ENCODE results near the gene MEX3A. TPM values are rescaled to one million over a fixed set of nuclear protein-coding genes. Genes with fewer than 3 reads are reported as not detected.
"Not testable (repeated sequence)": the region's sequence is repeated elsewhere in the genome, so short reads cannot be mapped to it uniquely, and the experiment has no call there.

MEX3A gene
- polyA plus RNA-seq, 4 donors, result 42.9 to 50.2 (median 46.4) TPM

DNA sequence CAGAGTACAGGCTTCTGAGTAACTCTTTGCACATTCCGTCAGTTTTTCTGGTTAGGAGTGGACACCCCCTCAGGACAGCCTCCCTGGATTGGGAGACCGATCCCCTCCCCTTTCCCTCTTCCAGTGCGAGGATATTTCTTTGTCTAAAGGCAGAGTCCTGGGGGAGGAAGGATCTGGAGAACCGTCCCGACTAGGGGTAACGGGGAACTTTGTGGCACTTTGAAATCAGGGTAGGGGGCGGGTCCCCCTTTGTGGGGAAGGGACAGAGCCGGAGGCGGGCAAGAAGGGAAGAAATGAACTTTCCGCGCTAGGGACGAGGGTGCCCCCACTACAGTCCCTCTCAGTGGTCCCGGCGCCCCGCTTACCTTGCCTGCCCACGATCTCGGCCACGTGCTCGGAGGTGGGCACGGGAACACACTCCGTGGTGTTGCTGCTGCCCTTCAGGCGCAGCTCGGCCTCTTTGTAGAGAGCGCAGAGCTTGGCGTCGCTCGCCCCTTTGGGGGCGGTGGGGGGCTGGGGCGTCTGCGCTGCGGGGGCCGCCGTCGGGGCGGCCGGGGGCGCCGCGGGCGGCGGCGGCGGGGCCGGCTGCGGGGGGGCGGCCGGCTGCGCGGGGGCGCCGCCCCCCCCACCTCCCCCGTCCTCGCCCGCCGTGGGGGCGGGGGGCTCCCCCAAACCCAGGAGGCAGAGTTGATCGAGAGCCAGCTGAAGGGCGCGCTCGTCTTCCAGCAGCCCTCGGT lies 917 bp downstream of the MEX3A start:
- DNase-seq (ENCODE audit: low read depth in 4 of 4, low spot score in 3 of 4), result no peak

DNA sequence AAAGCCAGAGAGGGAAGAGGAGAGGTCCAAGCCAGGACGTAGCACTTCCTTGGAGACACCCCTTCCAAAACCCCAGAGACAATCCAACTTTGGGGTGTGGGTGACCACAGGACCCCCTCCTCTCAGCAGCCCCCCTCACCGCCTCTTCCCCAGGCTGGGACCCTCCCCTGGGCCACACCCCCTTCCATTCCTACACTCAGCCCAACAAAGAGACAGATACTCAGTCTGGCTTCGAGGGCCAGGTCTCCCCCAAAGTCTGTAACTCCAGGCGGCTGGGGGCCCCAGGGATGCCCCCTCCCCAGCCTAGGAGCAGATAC lies 1.4 kb downstream of the MEX3A start:
- no peak for DNase-seq (ENCODE audit: low read depth in 4 of 4, low spot score in 3 of 4)

DNA sequence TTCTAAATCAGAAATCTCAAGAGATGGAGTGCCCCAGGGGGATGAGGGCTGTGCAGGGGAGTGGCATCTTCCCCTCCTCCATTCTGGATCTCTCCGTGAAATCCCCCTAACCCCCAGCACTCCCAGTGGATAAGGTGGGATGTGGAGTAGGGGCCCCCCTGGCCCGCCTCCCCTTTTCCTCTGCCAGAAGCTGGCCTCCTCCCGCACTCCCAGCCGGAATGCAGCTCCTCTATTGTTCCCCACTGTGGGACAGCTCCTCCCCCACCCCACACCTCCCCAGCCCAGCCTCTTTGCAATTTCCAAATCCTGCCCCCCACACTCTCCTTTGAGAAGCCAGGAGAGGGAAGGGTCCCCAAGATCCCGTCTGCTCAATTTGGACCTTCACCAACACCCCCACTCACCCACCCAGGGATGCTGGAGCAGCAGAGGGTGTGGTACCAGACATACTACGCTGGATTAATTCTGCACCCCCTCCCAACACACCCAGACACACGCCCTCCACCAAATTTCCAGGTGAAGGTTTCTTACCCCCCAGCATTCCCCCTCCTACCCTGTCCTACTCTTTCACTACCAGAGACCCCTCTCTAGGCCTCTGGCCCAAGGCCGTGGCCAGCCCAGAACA lies 1.9 kb downstream of the MEX3A start:
- DNase-seq (ENCODE audit: low read depth in 4 of 4, low spot score in 3 of 4), result no peak

DNA sequence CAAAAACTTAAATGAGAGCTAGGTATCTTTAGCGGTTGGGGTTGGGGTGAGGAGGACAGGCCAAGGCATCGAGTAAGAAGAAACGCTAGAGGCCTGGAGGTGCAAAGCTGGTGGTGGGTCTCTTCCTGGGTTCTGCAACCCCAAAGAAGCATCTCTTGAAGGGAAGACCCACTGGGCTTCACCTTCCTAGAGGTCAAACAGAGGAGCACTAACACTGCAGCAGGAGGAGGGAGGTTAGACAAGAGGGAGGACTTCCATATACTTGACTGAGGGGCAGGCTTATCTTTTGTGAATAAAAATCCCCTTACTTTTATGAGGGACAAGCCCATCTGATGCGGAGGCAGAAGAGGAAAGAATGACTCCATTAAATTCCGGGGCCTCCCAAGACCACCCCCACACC lies 2.5 kb downstream of the MEX3A start:
- no peak for DNase-seq (ENCODE audit: low read depth in 4 of 4, low spot score in 3 of 4)

DNA sequence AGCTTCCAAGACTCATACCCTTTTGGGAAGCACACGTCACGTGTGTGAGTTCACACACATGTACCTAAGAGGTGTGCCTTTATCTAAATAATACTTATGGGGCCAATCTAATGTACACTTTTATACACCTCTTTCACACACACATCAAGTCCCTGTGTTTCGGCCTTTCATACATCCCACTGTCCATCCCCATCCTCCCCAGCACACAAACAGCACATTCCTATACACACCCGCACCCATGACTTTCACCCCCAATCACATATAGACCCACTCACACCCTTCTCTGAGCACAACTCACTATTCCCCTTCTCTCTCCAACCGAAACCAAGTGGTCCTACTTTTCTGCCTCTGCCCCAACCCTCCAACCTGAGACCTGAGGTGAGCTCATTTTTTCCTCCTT lies 3.5 kb downstream of the MEX3A start:
- no peak for DNase-seq (ENCODE audit: low read depth in 4 of 4, low spot score in 3 of 4)

DNA sequence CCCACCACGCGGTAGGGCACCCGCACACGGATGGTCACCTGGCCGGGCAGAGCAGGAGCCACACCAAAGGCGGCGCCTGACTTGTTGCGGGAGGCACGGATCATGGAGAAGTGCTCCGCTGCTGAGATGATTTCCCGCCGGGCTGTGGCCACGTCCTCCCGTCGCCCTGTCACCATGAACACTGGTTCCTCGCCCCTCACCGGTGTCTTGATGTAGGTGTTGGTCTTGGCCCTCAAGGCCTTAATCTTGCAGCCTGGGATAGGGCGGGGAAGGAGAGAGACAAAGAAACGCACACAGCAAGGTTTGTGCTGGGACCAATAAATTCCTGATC lies 4.9 kb downstream of the MEX3A start:
- DNase-seq (ENCODE audit: low read depth in 4 of 4, low spot score in 3 of 4), result no peak

DNA sequence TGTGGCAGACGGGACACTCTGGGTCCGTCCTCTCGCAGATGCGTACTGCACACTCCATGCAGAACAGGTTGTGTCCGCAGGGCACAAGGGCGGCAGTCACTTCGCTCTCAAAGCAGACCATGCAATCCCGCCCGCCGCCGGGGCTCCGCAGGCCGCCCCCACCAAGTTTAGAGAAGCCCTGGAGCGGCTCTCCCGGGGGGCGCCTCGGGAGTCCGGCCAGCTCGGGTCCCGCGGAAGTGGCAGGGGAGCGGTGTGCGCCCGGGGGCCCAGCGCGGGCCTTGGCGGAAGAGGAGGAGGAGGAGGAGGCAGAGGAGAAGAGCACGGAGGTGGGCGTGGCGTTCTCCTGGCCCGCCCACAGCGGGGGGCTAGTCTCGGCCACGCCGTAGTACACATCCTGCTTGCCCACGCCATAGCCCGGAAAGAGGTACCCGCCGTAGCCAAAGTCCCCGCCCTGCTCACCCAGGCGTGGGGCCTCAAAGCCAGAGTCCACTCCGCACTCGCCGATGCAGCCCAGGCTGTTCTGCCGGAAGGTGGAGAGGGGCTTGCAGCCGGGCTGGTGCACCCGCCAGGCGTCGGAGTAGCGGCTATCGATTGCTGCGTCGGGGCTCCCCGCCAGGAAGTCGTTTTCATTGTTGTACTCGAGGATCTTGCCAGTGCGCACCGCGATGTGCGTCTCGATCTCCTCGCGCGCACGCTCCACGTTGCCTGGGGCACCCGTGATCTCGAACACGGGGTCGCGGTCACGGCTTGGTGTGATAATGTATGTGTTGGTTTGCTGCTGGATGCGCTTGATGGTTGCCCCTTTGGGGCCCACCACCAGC lies 5.4 kb downstream of the MEX3A start:
- no peak for DNase-seq (ENCODE audit: low read depth in 4 of 4, low spot score in 3 of 4)

DNA sequence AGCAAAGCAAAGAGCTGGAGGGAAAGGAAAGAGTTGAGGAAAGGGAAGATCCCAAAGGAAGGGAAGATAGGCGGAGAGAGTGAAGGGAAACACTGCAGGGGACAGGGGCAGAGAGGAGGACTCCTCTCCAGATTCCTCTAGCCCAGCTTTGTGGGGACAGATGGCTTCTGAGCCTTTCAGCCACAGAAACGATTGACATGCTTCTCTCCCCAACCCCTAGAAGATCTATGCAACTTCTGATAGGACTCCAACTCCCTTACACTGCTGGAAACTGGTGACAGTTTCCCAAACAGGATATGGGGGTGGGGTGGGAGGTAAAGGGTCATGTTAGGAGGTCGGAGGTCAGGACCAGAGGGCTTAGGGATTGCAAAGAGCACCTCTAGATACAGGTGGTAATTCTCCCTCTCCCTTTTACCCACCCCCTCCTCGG lies 6.5 kb downstream of the MEX3A start:
- no peak for DNase-seq (ENCODE audit: low read depth in 4 of 4, low spot score in 3 of 4)

DNA sequence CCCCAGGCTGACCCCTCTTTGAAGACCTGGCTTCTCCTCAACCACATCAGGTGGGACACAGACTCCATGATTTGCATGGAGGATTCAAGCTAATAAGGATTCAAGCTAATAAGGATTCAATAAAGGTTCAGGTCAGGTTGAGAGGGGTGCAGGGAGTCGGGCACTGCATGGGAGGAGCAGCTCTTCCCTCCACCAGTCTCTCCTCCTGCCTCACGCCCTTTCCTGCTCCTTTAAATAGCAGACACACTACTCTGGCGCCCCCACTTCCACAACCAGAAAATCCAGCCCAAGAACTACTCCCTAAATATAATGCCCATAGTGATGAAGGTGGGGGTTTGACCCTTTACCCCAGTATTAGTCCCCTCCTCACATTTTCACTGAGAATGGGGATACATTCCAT lies 7.1 kb downstream of the MEX3A start:
- DNase-seq (ENCODE audit: low read depth in 4 of 4, low spot score in 3 of 4), result no peak

DNA sequence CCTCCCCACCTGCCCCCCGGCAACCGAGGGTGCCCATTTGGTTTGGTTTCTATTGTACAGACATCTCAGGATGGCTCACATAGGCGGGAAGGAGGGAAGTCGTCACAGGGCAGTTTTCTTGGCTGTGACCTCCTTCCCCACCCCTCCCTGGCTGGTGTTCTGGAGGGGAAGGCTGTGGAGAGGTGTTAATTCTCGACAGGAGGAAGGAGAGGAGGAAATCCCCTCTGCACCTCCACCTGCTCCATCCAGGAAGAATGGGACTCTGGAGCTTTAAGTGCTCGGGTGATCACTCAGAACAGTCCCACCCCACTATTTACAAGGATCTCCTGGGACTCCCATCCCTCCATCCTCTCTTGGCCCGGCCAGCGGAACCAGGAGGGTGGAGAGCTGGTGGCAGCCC lies 7.6 kb downstream of the MEX3A start:
- DNase-seq (ENCODE audit: low read depth in 4 of 4, low spot score in 3 of 4), result no peak

DNA sequence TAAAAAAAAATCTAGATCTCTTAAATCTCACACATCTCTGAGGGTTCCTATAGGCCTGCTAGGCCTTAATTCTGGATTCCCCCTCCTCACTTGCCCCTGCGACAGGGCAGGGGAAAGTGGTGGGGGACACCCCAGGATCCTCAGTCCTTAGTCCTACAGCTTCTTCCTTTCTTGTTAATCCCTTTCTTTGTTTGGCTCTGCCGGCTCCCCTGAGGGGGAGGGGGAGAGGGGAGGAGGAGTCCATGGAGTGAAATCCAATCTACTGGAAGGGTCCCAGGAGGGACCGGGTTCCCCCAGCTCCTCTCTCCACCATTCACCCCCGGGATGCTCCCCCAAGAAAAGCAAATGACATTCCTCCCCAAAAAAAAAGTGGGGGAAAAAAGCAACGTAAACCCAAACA lies 8.5 kb downstream of the MEX3A start:
- DNase-seq (ENCODE audit: low read depth in 4 of 4, low spot score in 3 of 4), result no peak

DNA sequence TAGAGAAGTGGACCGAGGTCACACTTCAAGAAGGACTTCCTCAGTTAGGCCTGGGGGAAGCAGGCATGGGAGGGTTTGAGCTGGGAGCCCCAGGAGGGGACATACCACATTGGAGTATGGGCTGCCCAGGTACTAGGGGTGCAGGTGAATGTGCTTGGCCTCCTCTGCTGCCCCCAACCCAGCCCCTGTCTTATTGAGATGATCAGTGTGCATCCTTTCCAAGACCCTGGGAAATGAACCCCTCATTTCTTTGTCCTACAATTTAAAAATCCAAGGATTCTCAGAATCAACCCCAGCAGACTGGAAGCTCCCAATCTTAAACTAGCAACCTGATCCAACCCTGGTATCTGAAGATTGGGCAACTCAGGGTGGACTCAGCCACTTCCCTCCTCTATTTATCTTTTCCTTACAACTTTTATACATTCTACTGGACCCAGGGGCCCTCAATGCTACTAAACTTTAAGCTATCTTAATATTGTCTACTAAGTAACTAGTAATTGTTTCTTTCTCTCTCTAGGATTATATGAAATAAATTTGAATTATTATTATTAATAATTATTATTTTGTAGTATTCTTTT lies 9.1 kb downstream of the MEX3A start:
- no peak for DNase-seq (ENCODE audit: low read depth in 4 of 4, low spot score in 3 of 4)

DNA sequence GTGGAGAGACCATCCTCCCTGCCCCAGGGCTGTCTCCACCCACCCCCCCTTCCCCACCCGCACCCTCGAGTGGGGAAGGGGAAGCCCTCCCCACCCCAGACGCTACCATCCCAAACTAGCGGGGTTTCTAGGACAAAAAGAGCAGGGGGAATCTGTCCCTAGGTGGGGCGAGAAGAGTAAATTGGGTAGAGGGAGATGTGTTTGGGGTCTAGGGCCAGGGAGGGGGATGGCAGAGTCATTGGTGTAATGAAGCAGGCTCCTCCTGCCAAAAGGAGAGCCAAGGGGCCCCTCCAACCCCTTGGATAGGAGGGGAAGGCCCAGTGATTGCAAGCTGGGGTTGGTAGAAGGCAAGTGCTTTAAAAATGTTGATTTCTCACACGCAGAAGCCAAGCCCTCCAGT lies 10.0 kb downstream of the MEX3A start:
- no peak for DNase-seq (ENCODE audit: low read depth in 4 of 4, low spot score in 3 of 4)

DNA sequence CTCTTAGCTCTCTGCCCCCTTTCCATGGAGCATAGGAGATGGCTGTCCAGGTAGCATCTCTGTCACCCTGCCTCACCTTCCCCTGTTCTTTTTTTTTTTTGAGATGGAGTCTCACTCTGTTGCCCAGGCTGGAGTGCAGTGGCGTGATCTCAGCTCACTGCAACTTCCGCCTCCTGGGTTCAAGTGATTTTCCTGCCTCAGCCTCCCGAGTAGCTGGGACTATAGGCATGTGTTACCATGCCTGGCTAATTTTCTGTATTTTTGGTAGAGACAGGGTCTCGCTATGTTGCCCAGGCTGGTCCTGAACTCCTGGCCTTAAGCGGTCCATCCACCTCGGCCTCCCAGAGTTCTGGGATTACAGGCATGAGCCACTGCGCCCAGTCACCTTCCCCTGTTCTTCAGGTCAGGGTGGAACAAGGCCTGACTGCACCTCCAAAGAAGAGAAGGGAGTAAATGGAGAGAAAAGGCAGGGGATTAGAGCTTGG lies 10.9 kb downstream of the MEX3A start:
- DNase-seq (ENCODE audit: low read depth in 4 of 4, low spot score in 3 of 4), result not testable (repeated sequence)

DNA sequence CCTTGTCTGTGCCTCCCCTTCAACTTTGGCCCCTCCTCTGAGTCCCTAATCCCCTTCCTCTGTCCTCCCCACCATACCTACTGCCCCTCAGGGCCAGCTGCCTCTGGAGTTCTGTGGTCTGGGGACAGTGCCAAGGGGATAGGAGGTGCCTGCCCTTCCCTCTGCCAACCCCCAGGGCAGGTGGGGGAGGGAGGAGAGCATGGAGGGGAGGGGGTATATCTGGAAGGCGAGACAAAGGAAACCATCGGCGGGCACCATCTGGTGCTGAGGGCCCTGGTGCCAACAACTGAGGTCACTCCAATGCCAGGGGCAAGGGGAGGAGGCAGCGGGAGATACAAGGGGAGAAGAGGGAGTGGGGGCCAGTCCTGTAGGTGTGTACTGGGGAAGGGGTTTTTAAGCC lies 11.7 kb downstream of the MEX3A start:
- no peak for DNase-seq (ENCODE audit: low read depth in 4 of 4, low spot score in 3 of 4)

DNA sequence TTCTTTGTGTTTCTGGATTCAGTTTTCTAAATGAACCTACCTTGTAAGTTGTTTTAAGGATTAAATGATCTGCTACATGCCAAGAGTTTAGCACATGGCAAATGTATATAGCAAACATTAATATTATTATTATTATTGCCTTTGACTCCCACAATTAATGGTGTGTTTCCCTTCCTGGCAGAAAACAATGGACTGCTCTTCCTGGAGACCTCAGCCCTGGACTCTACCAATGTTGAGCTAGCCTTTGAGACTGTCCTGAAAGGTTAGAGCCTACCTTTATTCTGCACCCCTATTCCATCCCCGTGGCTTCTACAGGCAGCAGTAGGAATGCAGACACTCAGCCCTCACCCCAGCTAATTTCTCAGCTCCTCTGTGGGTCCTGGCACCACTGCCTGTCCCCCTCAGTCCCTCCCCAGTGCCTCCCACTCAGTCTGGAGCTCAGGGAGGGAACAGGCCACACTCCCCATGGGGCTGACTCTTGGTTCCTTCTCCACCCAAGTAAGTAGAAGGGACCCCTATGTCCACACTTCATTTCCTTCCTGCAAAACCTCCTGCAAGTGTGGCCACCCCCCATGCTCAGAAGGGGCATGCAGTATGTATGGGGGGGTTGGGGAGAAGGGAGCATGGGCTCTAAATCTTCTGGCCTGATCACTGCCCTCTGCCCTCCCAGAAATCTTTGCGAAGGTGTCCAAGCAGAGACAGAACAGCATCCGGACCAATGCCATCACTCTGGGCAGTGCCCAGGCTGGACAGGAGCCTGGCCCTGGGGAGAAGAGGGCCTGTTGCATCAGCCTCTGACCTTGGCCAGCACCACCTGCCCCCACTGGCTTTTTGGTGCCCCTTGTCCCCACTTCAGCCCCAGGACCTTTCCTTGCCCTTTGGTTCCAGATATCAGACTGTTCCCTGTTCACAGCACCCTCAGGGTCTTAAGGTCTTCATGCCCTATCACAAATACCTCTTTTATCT lies 12.5 kb downstream of the MEX3A start:
- DNase-seq (ENCODE audit: low read depth in 4 of 4, low spot score in 3 of 4), result no peak

DNA sequence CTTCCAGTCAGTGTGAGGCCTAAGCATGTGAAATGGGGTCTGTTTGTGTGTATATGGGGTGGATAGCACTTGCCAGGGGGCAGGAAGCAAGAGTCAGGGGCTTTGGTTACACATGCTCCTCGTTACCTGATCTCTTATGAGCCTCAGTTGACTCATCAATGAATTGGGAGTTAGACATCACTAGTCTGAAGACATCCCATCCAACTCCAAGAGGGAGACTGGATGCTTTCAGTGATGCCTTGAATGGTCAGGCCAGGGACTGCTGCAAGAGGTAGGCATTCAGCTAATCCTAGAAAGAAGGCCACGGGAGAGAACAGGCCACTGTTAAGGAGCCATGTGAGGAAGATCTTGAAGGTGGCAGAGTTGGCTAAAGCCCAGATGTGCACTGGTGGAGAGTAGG lies 15.0 kb downstream of the MEX3A start:
- no peak for DNase-seq (ENCODE audit: low read depth in 4 of 4, low spot score in 3 of 4)

DNA sequence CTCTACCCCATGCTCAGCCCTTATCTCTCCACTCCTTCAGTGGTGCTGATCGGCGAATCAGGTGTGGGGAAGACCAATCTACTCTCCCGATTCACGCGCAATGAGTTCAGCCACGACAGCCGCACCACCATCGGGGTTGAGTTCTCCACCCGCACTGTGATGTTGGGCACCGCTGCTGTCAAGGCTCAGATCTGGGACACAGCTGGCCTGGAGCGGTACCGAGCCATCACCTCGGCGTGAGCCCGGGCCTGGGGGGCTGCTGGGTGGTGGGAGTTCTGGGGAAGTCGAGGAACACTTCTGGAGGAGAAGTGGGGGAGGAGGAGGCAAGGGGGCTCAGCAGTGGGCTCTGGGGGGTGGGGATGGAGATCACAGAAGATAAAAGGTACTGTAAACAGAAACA lies 16.4 kb downstream of the MEX3A start:
- no peak for DNase-seq (ENCODE audit: low read depth in 4 of 4, low spot score in 3 of 4)

DNA sequence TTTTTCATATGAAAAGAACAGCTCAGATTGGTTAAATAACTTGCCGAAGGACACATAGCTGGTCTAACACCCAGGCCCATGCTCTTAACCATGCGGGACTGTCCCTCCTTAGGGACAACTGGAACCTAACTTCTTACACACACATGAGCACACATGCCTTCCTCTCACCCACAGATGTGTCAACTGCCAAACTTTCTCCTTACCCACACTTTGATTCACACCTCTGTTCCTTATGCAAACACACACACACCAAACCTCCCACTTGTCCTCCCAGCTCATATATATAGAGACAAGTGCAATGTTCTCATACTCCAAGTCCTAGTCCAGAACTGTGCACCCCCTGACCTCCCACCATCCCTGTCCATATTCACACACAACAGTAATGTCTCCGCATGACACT lies 17.1 kb downstream of the MEX3A start:
- DNase-seq (ENCODE audit: low read depth in 4 of 4, low spot score in 3 of 4), result no peak

DNA sequence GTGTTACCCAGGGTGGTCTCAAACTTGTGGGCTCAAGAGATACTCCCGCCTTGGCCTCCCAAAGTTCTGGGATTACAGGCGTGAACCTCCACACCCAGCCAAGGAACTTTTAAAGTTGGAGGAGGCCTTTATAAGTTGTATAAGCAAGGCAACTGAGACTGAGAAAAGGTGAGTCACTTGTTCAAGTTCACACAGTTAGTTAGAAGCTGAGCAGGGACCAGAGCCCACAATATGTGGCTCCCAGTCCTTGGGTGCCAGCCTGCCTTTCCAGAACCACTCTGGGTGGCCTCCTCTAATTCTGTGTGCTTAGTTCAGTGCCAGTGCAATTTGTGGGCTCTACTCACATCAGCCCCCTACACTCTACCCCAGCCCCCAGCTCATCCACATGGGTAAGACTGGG lies 17.6 kb downstream of the MEX3A start:
- DNase-seq (ENCODE audit: low read depth in 4 of 4, low spot score in 3 of 4), result no peak

DNA sequence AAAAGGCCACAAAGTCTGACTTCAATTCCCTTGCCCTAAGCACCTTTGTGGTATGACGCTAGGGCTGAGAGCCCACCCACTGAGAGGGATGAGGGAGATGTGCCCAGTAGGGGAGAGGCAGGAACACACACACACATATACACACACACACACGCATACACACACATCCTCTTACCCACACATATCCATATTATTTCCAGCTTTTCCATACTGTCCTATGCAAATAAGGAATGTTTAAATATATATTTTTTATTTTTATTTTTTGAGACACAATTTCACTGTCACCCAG lies 18.3 kb downstream of the MEX3A start:
- no peak for DNase-seq (ENCODE audit: low read depth in 4 of 4, low spot score in 3 of 4)

Measured in right renal pelvis (tissue), 4 donors.